Osteoblast (primary cell): ENCODE results near the gene TPPP. TPM values are rescaled to one million over a fixed set of nuclear protein-coding genes. Genes with fewer than 3 reads are reported as not detected.

Experiments used
- DNase-seq: peaks from one replicate; pipeline ENCODE4 v3.0.0; 2011; ENCODE audit warnings: low spot score, mixed read lengths; ENCODE audit not compliant: insufficient read length; ENCODE audit errors: missing footprints
- H2AFZ ChIP-seq: 2 replicates; pipeline ENCODE4 v1.6.0; 2011; ENCODE audit warnings: mild to moderate bottlenecking, low read length
- H3K27ac ChIP-seq: 2 replicates; pipeline ENCODE4 v1.5.1; 2011; ENCODE audit warnings: mild to moderate bottlenecking, low read depth, low read length, moderate library complexity
- H3K27me3 ChIP-seq: 2 replicates; pipeline ENCODE4 v1.6.0; 2012; ENCODE audit warnings: mild to moderate bottlenecking, control low read depth, inconsistent platforms, low read length, moderate library complexity; ENCODE audit not compliant: insufficient read depth
- H3K36me3 ChIP-seq: 2 replicates; pipeline ENCODE4 v1.5.1; 2011; ENCODE audit warnings: mild to moderate bottlenecking, low read length, control low read depth, moderate library complexity; ENCODE audit not compliant: insufficient read depth
- H3K4me1 ChIP-seq: 2 replicates; pipeline ENCODE4 v1.5.1; 2011; ENCODE audit warnings: mild to moderate bottlenecking, low read length, control low read depth, moderate library complexity; ENCODE audit not compliant: insufficient read depth
- H3K4me2 ChIP-seq: 2 replicates; pipeline ENCODE4 v1.6.0; 2011; ENCODE audit warnings: mild to moderate bottlenecking, low read length; ENCODE audit not compliant: insufficient read depth
- H3K4me3 ChIP-seq: fragments of 200-600 bp; sonication (generic); 3 replicates; pipeline ENCODE4 v1.5.1; 2012; ENCODE audit warnings: mild to moderate bottlenecking, low read length, inconsistent platforms; ENCODE audit not compliant: insufficient read depth
- H3K79me2 ChIP-seq: 2 replicates; pipeline ENCODE4 v1.6.0; 2012; ENCODE audit warnings: mild to moderate bottlenecking, low read length, control low read depth, inconsistent platforms; ENCODE audit not compliant: insufficient read depth
- H3K9me3 ChIP-seq: 2 replicates; pipeline ENCODE4 v1.5.1; 2011; ENCODE audit warnings: low read depth, low read length, control low read depth
- H4K20me1 ChIP-seq: 2 replicates; pipeline ENCODE4 v1.6.0; 2012; ENCODE audit warnings: mild to moderate bottlenecking, low read length, control low read depth; ENCODE audit not compliant: insufficient read depth
- CTCF ChIP-seq: IDR thresholded peaks from 2 replicates; pipeline ENCODE4 v1.5.1; 2011; ENCODE audit warnings: mild to moderate bottlenecking, low read depth, low read length, moderate library complexity; ENCODE audit errors: extremely low read depth
- total RNA-seq: library from RNA; depleted of rRNA; stranded (reverse); fragments of >200 nt; gene quantifications from 2 replicates; pipeline ENCODE4 v1.2.3, GENCODE V29; 2012

The TPPP gene
- total RNA-seq, 1 donor, result not detected

GRCh38 chr5:627840-628239, 65.3 kb downstream of the TPPP start:
- Histone ChIP-seq H3K36me3 (peaks cover 4% of the 10 kb centered on the region), H3K4me2 (no peak overlapping the region), H3K4me3 (no peak overlapping the region), H3K9me3 (no peaks in the 10 kb centered on the region), H3K27me3 (no peaks in the 10 kb centered on the region), H3K27ac (no peak overlapping the region), H3K79me2 (no peaks in the 10 kb centered on the region), H4K20me1 (peaks cover 2% of the 10 kb centered on the region), H3K4me1 (no peaks in the 10 kb centered on the region), H2AFZ (no peak overlapping the region)
- no peak for DNase-seq
- no peak for TF ChIP-seq CTCF

- Histone ChIP-seq H3K4me3 (no peak overlapping the region), H3K4me2 (no peak overlapping the region), H3K4me1 (no peaks in the 10 kb centered on the region), H3K27me3 (no peaks in the 10 kb centered on the region), H3K79me2 (no peaks in the 10 kb centered on the region), H3K27ac (no peak overlapping the region), H4K20me1 (peaks cover 2% of the 10 kb centered on the region), H2AFZ (no peak overlapping the region), H3K9me3 (no peaks in the 10 kb centered on the region), H3K36me3 (peaks cover 6% of the 10 kb centered on the region)
- TF ChIP-seq CTCF, result peak; percentile 38
- peak; percentile 93 for DNase-seq
Observed at GRCh38 chr5:626850-627249, 66.3 kb downstream of the TPPP start.

- Histone ChIP-seq H3K9me3 (no peaks in the 10 kb centered on the region), H2AFZ (no peak overlapping the region), H3K27ac (no peak overlapping the region), H3K4me3 (no peak overlapping the region), H3K4me1 (no peaks in the 10 kb centered on the region), H4K20me1 (peaks cover 2% of the 10 kb centered on the region), H3K36me3 (peaks cover 15% of the 10 kb centered on the region), H3K27me3 (no peaks in the 10 kb centered on the region), H3K79me2 (no peaks in the 10 kb centered on the region), H3K4me2 (no peak overlapping the region)
- no peak for TF ChIP-seq CTCF
- DNase-seq, result peak; percentile 29
Observed at GRCh38 chr5:625516-625915, 67.6 kb downstream of the TPPP start.

- Histone ChIP-seq H3K36me3 (peaks cover 19% of the 10 kb centered on the region), H4K20me1 (peaks cover 2% of the 10 kb centered on the region), H3K27ac (no peak overlapping the region), H3K4me1 (no peaks in the 10 kb centered on the region), H3K9me3 (no peaks in the 10 kb centered on the region), H3K4me3 (no peak overlapping the region), H3K79me2 (no peaks in the 10 kb centered on the region), H2AFZ (no peak overlapping the region), H3K27me3 (no peaks in the 10 kb centered on the region), H3K4me2 (no peak overlapping the region)
- TF ChIP-seq CTCF, result no peak
- DNase-seq, result peak; percentile 44
Observed at GRCh38 chr5:624951-625230, 68.3 kb downstream of the TPPP start.
